ENCODE data around the gene ZNF865. TPM values are rescaled to one million over a fixed set of nuclear protein-coding genes. Genes with fewer than 3 reads are reported as not detected.
A peak's percentile ranks its signal among the peaks of the same experiment; 100 is the strongest.

The ZNF865 gene
- polyA plus RNA-seq, 1 donor from 2014 or later = 1.7 TPM

GRCh38 chr19:55623130-55623529 lies 17.7 kb downstream of the ZNF865 start:
- Histone ChIP-seq H3K9me3 (ENCODE audit: low read length) (no peaks in the 10 kb centered on the region), H3F3A (ENCODE audit: insufficient read depth, low read length, poor library complexity, severe bottlenecking) (no peaks in the 10 kb centered on the region), H3K79me2 (replicated peaks; ENCODE audit: insufficient read depth, low read length) (peaks cover 8% of the 10 kb centered on the region), H3K9me2 (ENCODE audit: insufficient read depth, low read length) (no peaks in the 10 kb centered on the region), H3K9ac (ENCODE audit: low read length) (no peak overlapping the region), H3K4me3 (ENCODE audit: low read length) (no peak overlapping the region), H4K20me1 (ENCODE audit: insufficient read depth) (no peaks in the 10 kb centered on the region), H3K27ac (ENCODE audit: low read length) (no peak overlapping the region), H3K4me2 (ENCODE audit: low read length) (no peak overlapping the region), H2AFZ (ENCODE audit: low read depth, low read length) (no peak overlapping the region), H3K36me3 (ENCODE audit: insufficient read depth, low read length) (no peaks in the 10 kb centered on the region), H3K27me3 (ENCODE audit: insufficient read depth, low read depth, low read length) (no peaks in the 10 kb centered on the region)
- TF ChIP-seq TAF1 (IDR thresholded peaks at IDR 0.05; ENCODE audit: low read depth) (no peak), SMC3 (conservative IDR thresholded peaks at IDR 0.05; ENCODE audit: poor library complexity) (no peak), POLR2AphosphoS5 (IDR thresholded peaks at IDR 0.05) (no peak), MXI1 (conservative IDR thresholded peaks at IDR 0.05; ENCODE audit: poor library complexity, severe bottlenecking) (no peak), EZH2 (IDR thresholded peaks at IDR 0.05; ENCODE audit: borderline replicate concordance, insufficient read depth, low read length, poor library complexity, severe bottlenecking) (no peak), EP300 (conservative IDR thresholded peaks at IDR 0.05; ENCODE audit: poor library complexity, severe bottlenecking) (no peak), REST (IDR thresholded peaks at IDR 0.05; ENCODE audit: borderline replicate concordance) (no peak), RAD21 (conservative IDR thresholded peaks at IDR 0.05) (no peak)
- TF ChIP-seq, protein P1, sequence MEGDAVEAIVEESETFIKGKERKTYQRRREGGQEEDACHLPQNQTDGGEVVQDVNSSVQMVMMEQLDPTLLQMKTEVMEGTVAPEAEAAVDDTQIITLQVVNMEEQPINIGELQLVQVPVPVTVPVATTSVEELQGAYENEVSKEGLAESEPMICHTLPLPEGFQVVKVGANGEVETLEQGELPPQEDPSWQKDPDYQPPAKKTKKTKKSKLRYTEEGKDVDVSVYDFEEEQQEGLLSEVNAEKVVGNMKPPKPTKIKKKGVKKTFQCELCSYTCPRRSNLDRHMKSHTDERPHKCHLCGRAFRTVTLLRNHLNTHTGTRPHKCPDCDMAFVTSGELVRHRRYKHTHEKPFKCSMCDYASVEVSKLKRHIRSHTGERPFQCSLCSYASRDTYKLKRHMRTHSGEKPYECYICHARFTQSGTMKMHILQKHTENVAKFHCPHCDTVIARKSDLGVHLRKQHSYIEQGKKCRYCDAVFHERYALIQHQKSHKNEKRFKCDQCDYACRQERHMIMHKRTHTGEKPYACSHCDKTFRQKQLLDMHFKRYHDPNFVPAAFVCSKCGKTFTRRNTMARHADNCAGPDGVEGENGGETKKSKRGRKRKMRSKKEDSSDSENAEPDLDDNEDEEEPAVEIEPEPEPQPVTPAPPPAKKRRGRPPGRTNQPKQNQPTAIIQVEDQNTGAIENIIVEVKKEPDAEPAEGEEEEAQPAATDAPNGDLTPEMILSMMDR (IDR thresholded peaks at IDR 0.05; ENCODE audit: poor library complexity, severe bottlenecking) = no peak

- Histone ChIP-seq H3K4me3 (ENCODE audit: low read length) (peak overlapping the region; percentile 73), H3K79me2 (replicated peaks; ENCODE audit: insufficient read depth, low read length) (peaks cover 8% of the 10 kb centered on the region), H3F3A (ENCODE audit: insufficient read depth, low read length, poor library complexity, severe bottlenecking) (no peaks in the 10 kb centered on the region), H4K20me1 (ENCODE audit: insufficient read depth) (no peaks in the 10 kb centered on the region), H3K9me3 (ENCODE audit: low read length) (no peaks in the 10 kb centered on the region), H3K4me2 (ENCODE audit: low read length) (no peak overlapping the region), H2AFZ (ENCODE audit: low read depth, low read length) (no peak overlapping the region), H3K36me3 (ENCODE audit: insufficient read depth, low read length) (no peaks in the 10 kb centered on the region), H3K27ac (ENCODE audit: low read length) (peak overlapping the region; percentile 17), H3K27me3 (ENCODE audit: insufficient read depth, low read depth, low read length) (no peaks in the 10 kb centered on the region), H3K9me2 (ENCODE audit: insufficient read depth, low read length) (no peaks in the 10 kb centered on the region), H3K9ac (ENCODE audit: low read length) (peak overlapping the region; percentile 87)
- no peak for TF ChIP-seq MXI1 (conservative IDR thresholded peaks at IDR 0.05; ENCODE audit: poor library complexity, severe bottlenecking)
- TF ChIP-seq SMC3 (conservative IDR thresholded peaks at IDR 0.05; ENCODE audit: poor library complexity) = no peak
- TF ChIP-seq EP300 (conservative IDR thresholded peaks at IDR 0.05; ENCODE audit: poor library complexity, severe bottlenecking) = no peak
- TF ChIP-seq EZH2 (IDR thresholded peaks at IDR 0.05; ENCODE audit: borderline replicate concordance, insufficient read depth, low read length, poor library complexity, severe bottlenecking) = no peak
- TF ChIP-seq TAF1 (IDR thresholded peaks at IDR 0.05; ENCODE audit: low read depth) = no peak
- TF ChIP-seq POLR2AphosphoS5 (IDR thresholded peaks at IDR 0.05) = no peak
- TF ChIP-seq RAD21 (conservative IDR thresholded peaks at IDR 0.05) = no peak
- TF ChIP-seq, protein P1 (IDR thresholded peaks at IDR 0.05; ENCODE audit: poor library complexity, severe bottlenecking) = no peak
- no peak for TF ChIP-seq REST (IDR thresholded peaks at IDR 0.05; ENCODE audit: borderline replicate concordance)
Observed at GRCh38 chr19:55623561-55623960, 18.1 kb downstream of the ZNF865 start.
